ENCODE measurements around the gene PDZRN4.

Gene PDZRN4

GRCh38 chr12:41514021-41514777, 326.1 kb downstream of the PDZRN4 start:
- TF ChIP-seq REST (IDR thresholded peaks at IDR 0.05; ENCODE audit: insufficient read depth in 1 of 2, low read depth in 2 of 2, low read length in 2 of 2) (no peak), SIN3A (IDR thresholded peaks at IDR 0.05; ENCODE audit: borderline replicate concordance, insufficient read depth, low read length) (no peak), POLR2AphosphoS5 (IDR thresholded peaks at IDR 0.05; ENCODE audit: low read depth, low read length) (no peak), FOXP2 (optimal IDR thresholded peaks at IDR 0.05; ENCODE audit: borderline replicate concordance, extremely low read depth, extremely low read length, insufficient read depth) (no peak), TAF1 (IDR thresholded peaks at IDR 0.05; ENCODE audit: borderline replicate concordance, insufficient read depth, low read length) (no peak)

- TF ChIP-seq FOXP2 (optimal IDR thresholded peaks at IDR 0.05; ENCODE audit: borderline replicate concordance, extremely low read depth, extremely low read length, insufficient read depth) (no peak), REST (IDR thresholded peaks at IDR 0.05; ENCODE audit: insufficient read depth in 1 of 2, low read depth in 2 of 2, low read length in 2 of 2) (0 out of 4 replicates have a peak, but pooled peaks of 1 of the 2 experiments have one; percentile 30)
Measured at GRCh38 chr12:41514907-41515306, 326.8 kb downstream of the PDZRN4 start.

- TF ChIP-seq POLR2AphosphoS5 (IDR thresholded peaks at IDR 0.05; ENCODE audit: low read depth, low read length) (no peak), TAF1 (IDR thresholded peaks at IDR 0.05; ENCODE audit: borderline replicate concordance, insufficient read depth, low read length) (no peak), SIN3A (IDR thresholded peaks at IDR 0.05; ENCODE audit: borderline replicate concordance, insufficient read depth, low read length) (no peak), REST (IDR thresholded peaks at IDR 0.05; ENCODE audit: insufficient read depth in 1 of 2, low read depth in 2 of 2, low read length in 2 of 2) (no peak), FOXP2 (optimal IDR thresholded peaks at IDR 0.05; ENCODE audit: borderline replicate concordance, extremely low read depth, extremely low read length, insufficient read depth) (no peak)
Measured at GRCh38 chr12:41515953-41516352, 327.8 kb downstream of the PDZRN4 start.

- TF ChIP-seq POLR2AphosphoS5 (IDR thresholded peaks at IDR 0.05; ENCODE audit: low read depth, low read length): no peak
- TF ChIP-seq SIN3A (IDR thresholded peaks at IDR 0.05; ENCODE audit: borderline replicate concordance, insufficient read depth, low read length): no peak
- no peak for TF ChIP-seq REST (IDR thresholded peaks at IDR 0.05; ENCODE audit: insufficient read depth in 1 of 2, low read depth in 2 of 2, low read length in 2 of 2)
- no peak for TF ChIP-seq FOXP2 (optimal IDR thresholded peaks at IDR 0.05; ENCODE audit: borderline replicate concordance, extremely low read depth, extremely low read length, insufficient read depth)
- TF ChIP-seq TAF1 (IDR thresholded peaks at IDR 0.05; ENCODE audit: borderline replicate concordance, insufficient read depth, low read length): no peak
Measured at GRCh38 chr12:41520869-41521268, 332.7 kb downstream of the PDZRN4 start.

Measured in PFSK-1 (cell line).